ENCODE data around the gene PARP14. TPM values are rescaled to one million over a fixed set of nuclear protein-coding genes. Genes with fewer than 3 reads are reported as not detected.

Gene PARP14
- total and polyA plus RNA-seq, 2 donors (not counting 3 experiments of a cell fraction or from before 2014, with no cell fraction given), result 19.7 to 41.5 TPM

DNA sequence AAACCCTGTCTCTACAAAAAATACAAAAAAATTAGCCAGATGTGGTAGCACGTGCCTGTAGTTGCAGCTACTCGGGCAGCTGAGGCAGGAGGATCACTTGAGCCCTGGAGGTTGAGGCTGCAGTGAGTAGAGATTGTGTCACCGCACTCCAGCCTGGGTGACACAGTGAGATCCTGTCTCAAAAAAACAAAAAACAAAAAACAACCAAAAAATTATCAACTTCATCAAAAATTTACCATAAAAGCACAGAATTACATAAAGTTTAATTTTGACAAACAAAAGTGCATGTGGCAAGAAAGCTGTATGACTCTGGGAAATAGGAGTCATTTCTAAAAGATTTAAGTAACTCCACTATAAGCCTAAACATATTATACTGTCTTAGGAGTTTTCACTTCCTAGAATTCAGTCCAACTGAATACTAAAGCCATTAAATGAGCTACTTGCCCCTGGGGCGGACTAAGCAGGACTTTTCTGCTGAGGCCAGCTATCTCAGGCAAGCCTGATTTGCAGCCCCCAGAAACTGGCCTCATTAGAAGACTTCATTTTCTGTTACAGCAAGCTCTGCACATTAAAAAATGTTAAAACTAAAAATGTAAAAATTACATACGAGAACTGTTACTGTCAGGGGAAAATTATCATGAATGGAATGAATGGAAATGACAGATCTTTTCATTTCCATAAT, 90.0 kb downstream of the PARP14 start:
- FAIRE-seq, result no peak
- DNase-seq (ENCODE audit: low read depth, low spot score), result no peak

More for the DNA sequence above, 90.0 kb downstream of the PARP14 start:
- Histone ChIP-seq H3K4me1 (ENCODE audit: control insufficient read depth, extremely low read depth, insufficient read depth, low read length) (peaks cover 10% of the 10 kb centered on the region), H3K9ac (replicated peaks; ENCODE audit: extremely low read depth, insufficient read depth, low read length) (no peak overlapping the region), H2AFZ (ENCODE audit: low read depth, low read length) (no peak overlapping the region), H3K27ac (ENCODE audit: insufficient read depth, low read depth, low read length) (no peak overlapping the region), H3K79me2 (ENCODE audit: control insufficient read depth, insufficient read depth, low read length) (no peaks in the 10 kb centered on the region), H3K9me3 (replicated peaks; ENCODE audit: control insufficient read depth, insufficient read depth, low read length) (no peaks in the 10 kb centered on the region), H3K4me3 (replicated peaks in 1 of 3; ENCODE audit: insufficient read depth in 1 of 3, low read depth in 1 of 3, low read length in 3 of 3) (no peak overlapping the region), H4K20me1 (replicated peaks; ENCODE audit: control insufficient read depth, extremely low read depth, insufficient read depth, low read length) (no peaks in the 10 kb centered on the region), H3K36me3 (ENCODE audit: control insufficient read depth in 2 of 2, extremely low read depth in 1 of 2, insufficient read depth in 2 of 2, low read length in 2 of 2) (no peaks in the 10 kb centered on the region), H3K9me1 (replicated peaks; ENCODE audit: control insufficient read depth, extremely low read depth, insufficient read depth, low read length) (no peaks in the 10 kb centered on the region), H3K4me2 (ENCODE audit: insufficient read depth, low read length) (no peak overlapping the region), H3K27me3 (ENCODE audit: control insufficient read depth in 2 of 2, insufficient read depth in 2 of 2, low read length in 2 of 2) (no peaks in the 10 kb centered on the region)
- CTCF ChIA-PET, result interaction anchor here (2.4 kb wide), 1 partner anchor 16 kb away, joined by 9 read pairs; no protein-coding TSS in a partner anchor
- intact Hi-C loops (cut with micrococcal nuclease), result no loop called here
- no TSS peak for BruUV-seq (replicated peaks)
- TF ChIP-seq POLR2AphosphoS5 (IDR thresholded peaks at IDR 0.05; ENCODE audit: insufficient read depth, low read depth, low read length), result no peak
- no peak for TF ChIP-seq MYC (IDR thresholded peaks at IDR 0.05; ENCODE audit: low read depth, low read length)
- no peak for TF ChIP-seq GATA2 (IDR thresholded peaks at IDR 0.05; ENCODE audit: insufficient read depth, insufficient read length, low read depth, low read length)
- no peak for TF ChIP-seq JUN (IDR thresholded peaks at IDR 0.05; ENCODE audit: borderline replicate concordance, insufficient read depth, insufficient read length, low read depth)
- no peak for TF ChIP-seq EZH2 (IDR thresholded peaks at IDR 0.05; ENCODE audit: borderline replicate concordance, low read depth, low read length, severe bottlenecking)
- TF ChIP-seq, protein P1, sequence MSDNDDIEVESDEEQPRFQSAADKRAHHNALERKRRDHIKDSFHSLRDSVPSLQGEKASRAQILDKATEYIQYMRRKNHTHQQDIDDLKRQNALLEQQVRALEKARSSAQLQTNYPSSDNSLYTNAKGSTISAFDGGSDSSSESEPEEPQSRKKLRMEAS (IDR thresholded peaks at IDR 0.05; ENCODE audit: insufficient read depth, insufficient read length), result no peak
- TF ChIP-seq, protein P2, sequence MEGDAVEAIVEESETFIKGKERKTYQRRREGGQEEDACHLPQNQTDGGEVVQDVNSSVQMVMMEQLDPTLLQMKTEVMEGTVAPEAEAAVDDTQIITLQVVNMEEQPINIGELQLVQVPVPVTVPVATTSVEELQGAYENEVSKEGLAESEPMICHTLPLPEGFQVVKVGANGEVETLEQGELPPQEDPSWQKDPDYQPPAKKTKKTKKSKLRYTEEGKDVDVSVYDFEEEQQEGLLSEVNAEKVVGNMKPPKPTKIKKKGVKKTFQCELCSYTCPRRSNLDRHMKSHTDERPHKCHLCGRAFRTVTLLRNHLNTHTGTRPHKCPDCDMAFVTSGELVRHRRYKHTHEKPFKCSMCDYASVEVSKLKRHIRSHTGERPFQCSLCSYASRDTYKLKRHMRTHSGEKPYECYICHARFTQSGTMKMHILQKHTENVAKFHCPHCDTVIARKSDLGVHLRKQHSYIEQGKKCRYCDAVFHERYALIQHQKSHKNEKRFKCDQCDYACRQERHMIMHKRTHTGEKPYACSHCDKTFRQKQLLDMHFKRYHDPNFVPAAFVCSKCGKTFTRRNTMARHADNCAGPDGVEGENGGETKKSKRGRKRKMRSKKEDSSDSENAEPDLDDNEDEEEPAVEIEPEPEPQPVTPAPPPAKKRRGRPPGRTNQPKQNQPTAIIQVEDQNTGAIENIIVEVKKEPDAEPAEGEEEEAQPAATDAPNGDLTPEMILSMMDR (IDR thresholded peaks at IDR 0.05; ENCODE audit: extremely low read depth in 1 of 2, insufficient read depth in 1 of 2, low read depth in 1 of 2, low read length in 2 of 2), result no peak
- no peak for TF ChIP-seq FOS (IDR thresholded peaks at IDR 0.05; ENCODE audit: borderline replicate concordance, insufficient read depth, low read length)
- TF ChIP-seq POLR2A (IDR thresholded peaks at IDR 0.05; ENCODE audit: low read depth, low read length), result no peak
- POLR2A ChIA-PET, result interaction anchor here (0.6 kb wide), 1 partner anchor 49 kb away, joined by 7 read pairs; no protein-coding TSS in a partner anchor
- dilution Hi-C loops (cut with MboI; ENCODE audit: extremely low pct_ligation_motif_present, low sequenced_read_pairs), result no loop called here

Data from endothelial cell of umbilical vein (primary cell).